DMS153 treated with DMSO at 0.1 percent for 48 hours (cell line): ENCODE measurements around the gene DPF3.

Source experiments
- DNase-seq: peaks from one replicate; lab custom pipeline; 2025; ENCODE audit not compliant: unreplicated experiment; lab: John Stamatoyannopoulos, UW

Gene DPF3

DNA sequence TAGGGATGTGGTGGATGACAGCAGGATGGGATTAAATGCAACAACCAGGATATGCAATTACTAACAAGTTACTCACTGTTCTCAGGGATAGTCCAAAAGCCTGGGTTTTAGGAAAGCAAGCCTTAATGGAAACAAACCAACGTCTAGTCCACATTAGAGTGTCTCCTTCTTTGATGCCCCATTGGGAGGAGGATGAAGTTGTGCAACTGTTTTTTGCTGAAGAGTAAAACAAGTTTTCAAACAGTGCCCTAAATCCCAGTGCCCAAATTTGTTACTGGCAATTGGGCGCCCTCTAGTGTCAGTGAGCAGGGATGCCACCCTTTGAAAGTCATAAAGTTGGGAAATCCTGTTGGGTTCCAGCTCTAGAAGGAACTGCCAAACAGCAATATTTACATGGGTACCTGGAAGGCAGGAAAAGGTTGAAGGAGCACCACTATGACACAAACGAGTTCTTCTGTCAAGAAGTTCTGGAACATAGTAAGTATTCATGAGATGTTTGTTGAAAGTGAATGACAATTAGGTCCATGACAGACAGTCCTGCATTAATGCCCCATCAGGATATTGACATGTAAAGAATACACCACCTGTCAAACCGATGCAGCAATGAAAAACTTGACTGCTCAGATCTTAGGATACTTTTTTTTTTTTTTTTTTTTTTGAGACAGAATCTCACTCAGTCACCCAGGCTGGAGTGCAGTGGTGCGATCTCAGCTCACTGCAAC is 11.1 kb upstream of the DPF3 start:
- peak; percentile 20 for DNase-seq

DNA sequence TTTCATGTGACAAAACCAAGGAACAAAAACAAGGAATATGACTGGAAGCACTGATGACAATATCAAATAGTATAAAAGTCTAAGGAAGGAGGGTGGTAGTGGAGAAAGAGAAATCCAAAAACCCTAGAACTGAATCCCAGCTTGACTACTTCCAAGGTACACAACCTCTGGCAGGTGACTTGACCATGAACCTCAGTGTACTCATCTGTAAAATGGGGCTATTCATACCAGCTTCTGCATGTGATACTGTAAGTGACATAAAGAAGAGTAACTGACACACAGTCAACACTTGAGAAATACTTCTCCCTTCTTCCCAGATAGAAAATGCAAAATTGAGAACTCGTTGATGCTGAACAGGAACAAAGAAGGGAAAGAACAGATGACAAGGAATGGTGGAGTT is 10.3 kb upstream of the DPF3 start:
- DNase-seq, result no peak

DNA sequence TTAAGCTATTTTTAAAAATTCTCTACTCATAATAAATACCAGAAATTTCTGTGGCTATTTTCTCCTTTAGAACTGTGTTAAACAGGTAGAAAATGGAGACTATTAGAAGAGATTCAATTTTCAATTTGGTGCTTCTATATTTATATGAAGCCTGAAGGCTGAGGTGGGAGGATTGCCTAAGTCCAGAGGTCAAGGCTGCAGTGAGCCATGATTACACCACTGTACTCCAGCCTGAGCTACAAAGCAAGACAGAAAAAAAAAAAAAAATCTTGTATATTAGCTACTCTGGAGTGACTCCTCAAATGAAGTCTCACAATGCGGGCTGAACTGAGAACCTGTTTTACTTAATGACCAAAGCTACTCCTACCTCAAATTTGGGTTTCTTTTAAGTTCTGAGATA is 9.8 kb upstream of the DPF3 start:
- DNase-seq, result no peak

DNA sequence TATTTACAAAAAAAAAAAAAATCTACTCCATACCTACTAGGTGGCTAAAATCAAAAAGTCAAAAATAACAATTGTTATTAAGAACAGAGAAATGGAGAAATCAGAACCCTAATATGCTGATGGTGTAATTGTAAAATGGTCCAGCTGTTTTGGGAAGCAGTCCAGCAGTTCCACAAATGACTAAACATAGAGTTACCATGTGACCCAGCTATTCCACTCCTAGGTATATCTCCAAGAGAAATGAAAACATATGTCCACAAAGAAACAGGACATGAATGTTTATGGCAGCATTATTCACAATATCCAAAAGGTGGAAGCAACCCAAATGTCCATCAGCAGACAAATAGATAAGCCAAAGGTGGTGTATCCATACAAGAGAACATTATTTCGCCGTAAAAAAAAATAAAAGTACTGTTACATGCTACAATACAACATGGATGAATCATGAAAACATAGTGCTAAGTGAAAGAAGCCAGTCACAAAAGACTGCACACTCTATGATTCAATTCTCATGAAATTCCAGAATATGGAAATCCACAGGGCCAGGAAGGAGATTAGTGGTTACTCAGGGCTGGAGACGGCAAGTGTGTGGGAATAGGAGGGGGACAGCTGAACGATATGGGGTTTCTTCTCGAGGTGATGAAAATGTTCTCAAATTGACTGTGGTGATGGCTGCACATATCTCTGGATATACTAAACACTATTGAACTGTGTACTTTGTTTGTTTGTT is 9.1 kb upstream of the DPF3 start:
- no peak for DNase-seq

DNA sequence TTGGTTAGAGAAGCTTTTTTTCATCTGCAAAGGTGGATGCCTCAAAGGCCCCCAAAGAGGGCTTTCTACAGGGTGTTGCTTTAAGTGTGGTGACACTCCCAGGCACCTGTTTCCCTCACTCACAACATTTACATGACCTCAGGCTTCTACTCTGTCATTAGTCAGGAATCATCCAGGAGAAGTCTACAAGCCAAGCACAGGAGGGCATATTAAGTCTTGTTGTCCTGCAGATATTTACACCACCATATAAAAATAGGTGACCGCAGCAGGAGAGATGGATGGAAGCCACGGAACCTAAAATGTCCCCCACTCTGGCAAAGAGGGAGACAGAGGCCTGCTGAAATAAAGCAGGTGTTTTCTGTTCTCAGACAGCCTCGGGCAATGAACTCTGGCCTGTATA is 7.5 kb upstream of the DPF3 start:
- DNase-seq, result no peak

DNA sequence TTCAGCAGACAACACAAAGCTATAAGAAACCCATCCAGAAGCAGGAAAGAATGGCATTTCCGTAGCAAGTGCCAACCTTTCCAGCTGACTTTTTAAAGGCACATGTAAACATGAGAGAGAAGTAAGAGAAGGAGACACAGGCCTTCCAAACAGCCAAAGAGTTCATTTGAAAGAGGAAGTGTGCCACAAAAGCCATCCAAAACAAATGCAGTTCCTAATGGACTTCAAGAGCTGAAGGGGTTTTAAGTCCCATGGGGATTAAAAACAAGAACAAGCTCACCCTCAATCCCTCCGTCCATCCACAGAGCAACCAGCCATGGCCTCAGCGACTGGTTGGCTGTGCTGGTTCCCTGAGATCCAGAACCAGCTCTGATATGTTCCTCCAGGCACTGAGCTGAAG is 4.5 kb upstream of the DPF3 start:
- DNase-seq, result no peak

DNA sequence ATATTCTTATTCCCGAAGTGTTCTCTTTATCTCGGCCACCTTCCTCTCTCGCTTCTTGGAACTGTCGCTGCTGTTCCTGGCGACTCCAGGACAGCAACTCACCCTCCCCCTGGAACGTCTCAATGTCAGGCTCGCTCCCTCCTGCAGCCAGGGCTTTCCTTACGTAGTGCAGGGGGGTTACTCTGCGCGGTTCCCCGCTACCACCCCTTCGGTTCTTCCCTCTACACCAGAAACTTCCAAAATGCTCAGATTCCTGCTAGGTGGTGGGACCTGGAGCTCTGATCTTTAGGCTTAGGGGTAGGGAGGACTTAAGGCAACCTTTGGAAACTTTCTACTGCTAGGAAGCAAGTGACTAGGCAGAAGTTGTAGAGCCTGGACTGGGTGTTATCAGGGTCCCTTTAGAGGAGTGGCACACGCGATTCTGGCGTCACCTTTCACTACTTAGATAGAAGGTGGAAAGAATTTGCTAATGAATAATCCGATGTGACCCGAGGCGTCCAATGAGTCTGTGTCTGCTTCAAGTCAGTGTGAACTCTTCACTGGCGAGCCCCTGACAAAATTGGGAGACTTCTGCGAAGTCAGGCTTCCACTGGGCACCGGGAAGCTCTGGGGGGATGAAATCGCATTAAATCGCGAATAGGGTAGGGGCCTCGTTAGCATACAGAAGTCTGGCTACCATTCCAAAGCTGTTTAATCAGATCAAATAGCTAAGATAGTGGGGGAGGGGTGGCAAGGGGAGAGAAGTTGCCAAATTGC is 900 bp upstream of the DPF3 start:
- DNase-seq, result no peak

DNA sequence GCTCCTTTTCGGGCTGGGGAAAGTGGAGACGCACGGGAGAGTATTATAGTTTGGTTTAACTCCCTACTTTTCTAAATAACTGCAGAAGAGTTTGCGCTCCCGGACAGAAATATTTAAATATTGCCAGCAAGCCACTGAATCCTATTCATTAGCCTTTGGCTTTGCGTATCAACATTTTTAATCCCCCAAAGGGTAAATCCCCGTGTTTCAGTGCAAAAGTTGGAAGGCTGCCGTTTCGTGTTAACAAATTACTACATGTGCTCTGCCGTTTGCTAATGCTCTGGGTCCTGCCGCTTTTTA is 372 bp upstream of the DPF3 start:
- DNase-seq, result no peak

DNA sequence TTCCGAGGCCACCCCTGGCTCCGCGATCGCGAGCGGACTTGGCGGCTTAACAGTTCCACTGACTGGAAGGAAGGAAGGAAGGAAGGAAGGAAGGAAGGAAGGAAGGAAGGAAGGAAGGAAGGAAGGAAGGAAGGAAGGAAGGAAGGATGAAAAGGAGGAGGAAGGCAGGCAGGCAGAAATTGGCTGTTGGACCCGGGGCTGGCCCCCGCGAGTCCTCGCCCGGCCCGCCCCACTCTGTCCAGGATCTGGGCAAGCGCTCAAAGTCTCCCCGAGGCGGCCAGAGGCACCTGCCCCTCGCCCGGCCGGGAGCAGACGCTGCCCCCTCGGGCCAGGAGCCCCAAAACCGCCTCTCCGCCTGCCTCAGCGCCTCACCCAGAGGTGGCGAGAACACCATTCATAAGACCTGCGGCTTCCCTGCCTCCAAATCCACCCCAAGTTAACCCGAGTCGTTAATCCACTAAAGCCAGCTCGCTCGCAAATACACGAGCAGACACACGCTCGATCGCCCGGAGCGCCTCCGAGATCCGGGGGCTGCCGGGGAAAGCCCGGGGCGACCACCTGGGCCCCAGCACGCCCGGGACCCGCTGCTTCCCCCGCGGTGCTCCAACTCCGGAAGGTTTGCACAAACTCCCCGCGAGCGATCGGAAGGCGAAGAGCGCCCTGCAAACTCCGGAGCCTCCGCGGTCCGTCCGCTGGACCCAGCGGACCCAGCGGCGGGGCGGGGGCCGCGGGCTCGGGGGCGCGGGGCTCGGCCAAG is 844 bp downstream of the DPF3 start:
- no peak for DNase-seq

DNA sequence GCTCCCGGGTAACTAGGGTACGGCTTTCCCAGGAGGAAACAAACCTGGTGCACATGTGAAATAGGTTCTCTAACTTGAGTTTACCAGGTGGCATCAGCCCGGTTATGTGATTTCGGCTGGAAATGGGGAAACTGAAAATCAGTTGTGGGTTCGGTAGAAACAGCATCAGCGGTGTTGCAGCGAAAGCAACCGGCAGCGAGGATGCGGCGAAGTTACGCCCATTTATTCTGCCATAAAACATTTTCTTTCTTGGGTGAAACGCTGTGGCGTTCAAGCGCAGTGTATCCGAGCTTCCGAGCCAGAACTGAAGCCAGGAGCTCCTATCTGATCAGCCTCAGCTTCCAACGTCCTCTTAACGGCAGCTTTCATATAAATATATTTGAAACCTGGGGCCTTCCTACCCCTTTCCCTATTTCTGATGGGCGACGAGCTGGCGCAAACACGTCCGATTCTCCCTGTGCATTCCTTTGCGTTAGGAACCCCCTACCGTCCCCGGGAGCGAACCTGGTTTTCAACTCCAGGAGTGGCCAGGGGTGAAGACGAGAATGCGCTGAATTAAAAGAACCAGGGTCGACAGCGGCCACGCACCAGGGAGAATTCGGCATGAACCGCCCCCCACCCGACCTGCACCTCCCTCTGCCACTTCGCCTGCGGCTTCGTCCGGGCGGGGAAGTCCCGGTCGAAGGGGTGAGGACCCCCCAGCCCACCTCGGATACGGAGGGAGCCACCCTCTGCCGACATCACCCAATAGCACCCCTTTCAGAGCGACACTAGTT is 1.6 kb downstream of the DPF3 start:
- DNase-seq, result no peak

DNA sequence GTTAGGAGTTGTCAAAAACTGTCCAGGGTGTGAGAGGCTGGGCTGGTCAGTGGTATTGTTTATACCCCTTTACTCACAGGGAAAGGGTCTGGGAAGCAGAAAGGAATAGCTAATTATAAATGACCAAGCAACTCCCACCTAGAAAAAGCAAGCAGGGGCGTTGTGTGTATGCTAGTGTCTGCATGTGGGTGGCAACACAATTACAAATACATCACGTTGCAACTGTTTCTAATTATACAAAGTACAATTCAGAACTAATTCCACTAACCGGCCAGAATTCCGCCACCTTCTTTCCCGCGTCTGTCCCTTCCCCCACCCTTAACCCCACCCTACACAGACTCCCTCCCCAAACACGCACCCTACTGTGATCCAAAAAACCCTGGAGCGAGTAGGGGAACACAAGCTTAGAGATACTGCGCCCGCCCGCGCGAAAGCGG is 2.2 kb downstream of the DPF3 start:
- DNase-seq, result no peak

DNA sequence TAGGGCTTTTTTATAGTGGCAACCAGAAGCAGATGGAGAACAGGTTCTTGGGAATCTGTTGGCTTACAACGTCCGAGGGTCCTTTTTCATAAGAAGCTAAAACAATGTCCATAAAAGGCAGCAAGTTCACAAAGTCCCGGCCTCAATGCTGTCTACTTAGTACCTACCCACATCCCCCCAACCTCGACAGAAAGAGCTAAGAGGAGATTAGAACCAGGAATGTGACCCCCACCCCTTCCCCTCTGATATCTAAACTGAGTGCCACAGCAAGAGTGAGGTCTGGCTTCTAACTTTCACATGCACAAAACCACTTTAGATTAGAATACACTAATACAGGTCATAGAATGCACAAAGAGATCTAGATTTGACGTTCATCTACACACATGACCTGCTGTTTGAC is 4.5 kb downstream of the DPF3 start:
- DNase-seq, result no peak

DNA sequence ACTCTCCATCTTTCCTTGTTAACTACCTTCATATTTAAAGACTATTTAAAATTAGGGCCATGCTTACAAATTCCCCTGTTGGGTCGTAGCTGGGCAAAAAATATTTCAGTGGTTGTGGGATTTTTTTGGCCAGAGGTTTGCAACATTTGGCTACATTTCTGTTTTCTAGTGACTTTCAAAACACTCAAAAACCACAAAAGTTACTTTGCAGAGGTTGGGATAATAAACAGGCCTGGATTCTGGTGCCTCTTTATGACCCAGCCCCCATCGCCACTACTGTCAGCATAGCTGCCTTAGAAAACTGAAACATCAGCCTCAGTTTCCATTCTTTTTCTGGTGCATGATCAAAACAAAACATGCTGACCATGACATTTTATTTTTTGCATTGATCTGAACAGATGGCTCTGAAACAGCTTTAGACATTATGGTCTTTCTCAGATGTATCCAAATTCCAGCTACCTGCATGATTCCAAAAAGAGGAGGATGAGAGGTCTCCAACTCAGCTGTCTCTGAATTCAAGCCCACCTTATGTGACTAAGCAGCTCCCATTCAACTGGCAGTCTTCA is 5.2 kb downstream of the DPF3 start:
- no peak for DNase-seq

DNA sequence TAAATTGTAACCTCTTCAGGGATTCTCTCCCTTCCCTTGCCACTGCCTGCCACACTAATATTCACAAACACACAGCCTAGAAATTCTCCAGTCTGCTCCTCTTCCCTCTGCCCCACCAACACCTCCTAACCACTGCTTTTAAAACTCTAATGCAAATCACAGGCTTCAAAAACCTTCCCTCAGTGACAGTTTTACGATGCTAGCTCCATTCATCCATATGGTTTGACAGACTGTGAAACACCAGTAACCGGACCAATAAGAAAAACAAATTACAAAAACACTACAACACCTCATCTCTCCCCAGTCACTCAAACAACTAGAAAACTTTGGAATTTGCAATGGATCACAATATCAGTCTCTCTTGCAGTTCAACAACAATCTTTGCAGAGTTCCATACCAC is 5.7 kb downstream of the DPF3 start:
- DNase-seq, result no peak

DNA sequence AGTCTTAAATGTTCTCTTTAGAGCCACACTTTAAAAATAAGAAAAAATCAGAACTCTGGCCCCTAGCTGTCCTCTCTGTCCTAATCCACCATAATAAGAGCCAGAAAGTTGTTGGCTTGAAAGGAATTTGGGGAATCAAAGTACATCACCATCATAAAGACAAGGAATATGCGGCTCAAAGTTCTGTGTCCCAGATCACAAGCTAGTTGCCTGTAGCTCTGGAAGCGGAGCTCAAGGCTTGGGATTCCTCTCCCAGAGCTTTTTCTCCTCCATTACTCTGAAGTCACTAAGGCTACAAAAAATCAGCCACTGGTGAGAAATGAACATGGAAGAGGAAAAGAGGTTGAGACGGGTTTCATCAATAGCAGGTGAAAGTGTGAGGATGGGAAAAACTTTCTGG is 6.4 kb downstream of the DPF3 start:
- DNase-seq, result no peak

DNA sequence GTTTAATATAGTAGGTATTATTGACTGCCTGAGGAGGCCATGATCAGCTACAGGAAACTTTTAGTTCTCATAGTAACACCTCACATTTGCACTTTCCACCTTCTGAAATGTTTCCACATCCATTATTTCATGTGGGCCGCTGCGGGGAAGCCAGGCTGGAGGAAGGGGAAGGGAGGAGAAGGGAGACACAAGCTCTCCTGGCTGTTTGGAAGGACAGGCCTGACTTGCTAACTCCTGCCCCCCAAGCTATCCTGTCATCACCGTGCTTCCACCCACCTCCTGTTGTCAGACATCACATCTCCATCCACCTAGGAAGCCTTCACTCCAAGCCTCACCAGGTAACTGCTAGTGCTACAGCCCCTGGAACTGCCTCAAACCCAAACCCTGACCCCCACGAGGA is 9.5 kb downstream of the DPF3 start:
- no peak for DNase-seq

DNA sequence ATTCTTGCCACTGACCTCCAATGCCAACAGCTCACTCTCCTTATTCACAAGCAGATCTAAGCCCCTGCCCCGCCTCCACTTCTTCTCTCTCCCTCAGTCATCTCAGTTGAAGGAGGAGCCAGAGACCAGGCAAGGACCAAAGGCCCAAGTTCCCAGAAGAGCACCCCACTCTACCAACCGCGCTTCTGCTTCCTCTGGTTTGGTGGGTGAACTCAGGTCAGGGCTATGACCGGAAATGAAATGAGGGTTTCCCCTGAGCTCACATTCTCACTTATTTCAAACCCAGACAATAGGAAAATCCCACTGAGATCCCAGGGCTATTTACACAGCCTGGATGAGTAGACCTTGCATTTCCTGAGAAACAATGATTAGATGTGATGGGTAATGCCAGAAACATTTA is 9.9 kb downstream of the DPF3 start:
- DNase-seq, result no peak

DNA sequence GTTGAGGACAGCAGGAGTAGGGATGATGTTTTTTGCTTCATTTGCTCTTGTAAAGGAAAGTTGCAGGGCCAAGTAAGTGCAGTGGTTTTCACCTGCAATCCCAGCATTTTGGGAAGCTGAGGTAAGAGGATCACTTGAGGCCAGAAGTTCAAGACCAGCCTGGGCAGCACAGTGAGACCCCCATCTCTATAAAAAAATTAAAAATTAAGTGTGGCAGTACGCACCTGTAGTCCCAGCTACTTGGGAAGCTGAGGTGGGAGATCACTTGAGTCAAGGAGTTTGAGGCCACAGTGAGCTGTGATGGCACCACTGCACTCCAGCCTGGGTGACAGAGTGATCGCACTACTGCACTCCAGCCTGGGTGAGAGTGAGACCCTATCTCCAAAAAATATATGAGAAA is 10.8 kb downstream of the DPF3 start:
- no peak for DNase-seq

DNA sequence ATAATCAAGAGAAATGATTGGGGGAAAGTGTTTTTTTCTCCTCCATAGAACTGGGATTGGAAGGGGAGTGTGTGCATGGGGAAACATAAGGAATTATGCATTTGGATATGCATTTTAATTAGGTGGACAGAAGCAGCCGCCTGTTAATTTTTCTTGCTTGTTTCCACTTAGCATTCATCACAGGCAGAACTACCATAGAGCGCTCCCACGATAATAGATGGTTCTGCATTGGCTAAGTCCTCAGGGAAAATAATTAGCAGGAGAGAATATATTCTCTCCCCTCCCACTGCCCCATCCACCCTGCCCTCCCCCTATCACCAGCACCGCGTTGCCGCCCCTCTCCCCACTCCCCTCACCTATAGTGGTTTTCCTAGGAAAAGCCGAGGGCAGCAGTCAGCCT is 11.4 kb downstream of the DPF3 start:
- DNase-seq, result no peak

DNA sequence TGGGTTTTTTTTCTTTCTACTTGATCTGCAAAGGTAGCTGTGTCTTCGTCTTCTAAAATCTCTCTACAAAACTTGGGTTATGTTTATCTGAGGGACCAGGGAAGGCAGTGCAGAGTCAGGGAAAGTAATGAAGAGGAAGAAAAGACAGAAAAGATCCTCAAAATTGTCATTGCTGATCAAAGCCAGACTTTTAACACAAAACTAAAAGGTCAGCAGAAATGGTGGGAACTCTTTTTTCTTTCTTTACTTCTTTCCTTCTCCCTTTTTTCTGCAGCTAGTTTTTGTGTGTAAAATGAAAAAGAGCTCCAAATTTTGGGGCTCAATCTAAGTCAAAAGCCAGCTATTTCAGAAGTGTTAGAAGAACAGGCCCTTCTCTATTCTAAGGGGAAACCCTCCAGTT is 11.9 kb downstream of the DPF3 start:
- no peak for DNase-seq

DNA sequence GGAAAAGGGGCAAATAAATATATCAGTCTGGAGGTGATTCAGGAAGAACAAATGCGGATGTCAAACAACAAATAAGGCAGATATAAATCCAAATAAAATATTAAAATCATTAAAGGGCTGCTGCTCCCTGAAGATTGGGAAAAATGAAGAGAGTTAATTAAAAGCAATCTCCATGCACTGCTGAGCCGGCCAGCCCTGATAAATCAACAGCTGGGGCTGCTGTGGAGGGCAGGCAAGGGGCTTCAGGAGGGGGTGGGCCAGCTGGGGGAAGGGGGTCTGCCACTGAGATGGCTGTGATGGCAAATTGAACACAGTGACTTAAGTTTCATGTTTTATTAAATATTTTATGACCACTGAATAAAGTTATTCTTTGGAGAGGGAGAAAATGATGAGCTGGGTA is 12.4 kb downstream of the DPF3 start:
- no peak for DNase-seq
